GM23338 (cell line): ENCODE data around the gene TMEM247.

Experiments
- CREB1 ChIP-seq: fragments of 250-450 bp; sonication (Bioruptor Pico); IDR thresholded peaks from 2 replicates; pipeline ENCODE4 v1.5.0; 2020; ENCODE audit warnings: low read depth, mild to moderate bottlenecking, moderate library complexity
- CTCF ChIP-seq, 2 experiments: fragments of 200-600 bp in 1 of 2; sonication (generic) in 1 of 2; conservative IDR thresholded peaks; 2 replicates each; pipeline versions ENCODE4 v1.5.1 to v1.6.1; 2016 to 2017; ENCODE audit warnings: antibody characterized with exemption in 2 of 2, low read depth in 2 of 2, mild to moderate bottlenecking in 2 of 2, moderate library complexity in 1 of 2
- ETS1 ChIP-seq: IDR thresholded peaks from 2 replicates; pipeline ENCODE4 v1.6.1; 2016; ENCODE audit warnings: antibody characterized with exemption
- EZH2 ChIP-seq: fragments of 200-600 bp; sonication (generic); IDR thresholded peaks from one replicate; pipeline ENCODE4 v1.8.0; 2017; ENCODE audit warnings: antibody characterized with exemption, mild to moderate bottlenecking, low read depth; ENCODE audit not compliant: unreplicated experiment
- EZH2phosphoT487 ChIP-seq: fragments of 200-600 bp; sonication (generic); IDR thresholded peaks from one replicate; pipeline ENCODE4 v1.8.1; 2018; ENCODE audit warnings: antibody characterized with exemption; ENCODE audit not compliant: unreplicated experiment
- JUNB ChIP-seq: IDR thresholded peaks from one replicate; pipeline ENCODE4 v1.6.1; 2016; ENCODE audit warnings: antibody characterized with exemption; ENCODE audit not compliant: unreplicated experiment
- NANOG ChIP-seq: IDR thresholded peaks from 2 replicates; pipeline ENCODE4 v1.6.1; 2016; ENCODE audit warnings: antibody characterized with exemption, borderline replicate concordance
- POLR2AphosphoS5 ChIP-seq: IDR thresholded peaks from 2 replicates; pipeline ENCODE4 v1.6.1; 2016; ENCODE audit warnings: antibody characterized with exemption, low read depth
- REST ChIP-seq: IDR thresholded peaks from one replicate; pipeline ENCODE4 v1.6.1; 2018; ENCODE audit warnings: antibody characterized with exemption; ENCODE audit not compliant: unreplicated experiment
- ZNF331 ChIP-seq: fragments of 250-450 bp; sonication (Bioruptor Pico); IDR thresholded peaks from 2 replicates; pipeline ENCODE4 v1.5.0; 2020; ENCODE audit warnings: low read depth, mild to moderate bottlenecking, moderate library complexity
- ZNF462 ChIP-seq: fragments of 250-450 bp; sonication (Bioruptor Pico); IDR thresholded peaks from 2 replicates; pipeline ENCODE4 v1.5.0; 2020; ENCODE audit warnings: mild to moderate bottlenecking, moderate library complexity

- TF ChIP-seq EZH2phosphoT487 (no peak), CTCF (conservative IDR thresholded peaks at IDR 0.05; ENCODE audit: low read depth in 2 of 2) (no peak), EZH2 (no peak), REST (no peak), POLR2AphosphoS5 (no peak), ETS1 (no peak), JUNB (no peak), NANOG (no peak), CREB1 (CRISPR knock-in tag) (no peak), ZNF462 (no peak), ZNF331 (CRISPR knock-in tag) (no peak)
Observed at GRCh38 chr2:46435353-46435752, 44.0 kb upstream of the TMEM247 start.
